ENCODE data around the gene KLF7.
A peak's percentile ranks its signal among the peaks of the same experiment; 100 is the strongest.

Gene KLF7

DNA sequence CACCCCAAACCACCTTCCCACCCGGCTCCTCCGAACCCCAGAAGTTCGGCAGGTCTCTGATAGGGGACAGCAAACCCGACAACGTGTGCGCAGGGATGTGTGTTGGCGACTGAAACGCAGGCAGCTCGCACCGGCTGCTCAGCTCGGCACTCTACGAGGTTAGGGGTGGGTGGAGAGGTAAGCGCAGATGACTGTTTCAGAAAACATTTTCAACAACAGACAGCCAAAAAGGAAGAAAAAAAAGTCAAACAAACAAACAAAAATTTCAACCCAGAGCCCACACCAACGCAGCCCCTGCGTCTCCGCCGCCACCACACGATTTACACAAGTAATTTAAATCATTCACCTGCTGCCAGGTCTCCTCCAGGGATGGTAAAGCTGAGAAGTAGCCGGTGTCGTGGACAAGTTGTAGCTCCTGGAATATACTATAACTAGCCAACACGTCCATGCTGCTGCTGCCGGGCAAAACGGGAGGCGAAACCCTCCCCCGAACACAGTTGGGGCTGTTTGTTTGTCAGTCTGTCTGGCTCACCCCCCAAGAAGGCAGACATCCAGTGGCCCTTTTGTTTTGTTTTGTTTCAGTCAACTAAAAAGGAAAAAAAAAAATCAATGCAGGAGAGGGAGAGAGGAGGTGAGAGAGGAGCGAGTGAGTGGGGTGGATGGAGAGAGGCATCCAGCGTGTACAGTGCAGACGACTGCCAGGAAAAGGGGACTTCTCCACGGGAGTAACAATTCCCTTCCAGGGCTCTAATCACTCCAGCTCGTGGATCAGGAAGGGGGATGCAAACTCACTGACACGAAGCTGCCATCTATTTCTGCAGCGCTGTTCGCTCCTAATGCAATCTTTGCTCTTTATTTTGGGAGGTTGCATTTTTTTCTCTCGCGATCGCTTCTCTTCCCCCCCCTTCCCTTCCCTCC is at the start of gene KLF7:
TSS of gene KLF7 (minus strand) at position 828 of the 918 bp plus-strand sequence. CDS start at position 448, 380 bp downstream.
- peak; percentile 73 for DNase-seq (ENCODE audit: low read depth, low spot score)

DNA sequence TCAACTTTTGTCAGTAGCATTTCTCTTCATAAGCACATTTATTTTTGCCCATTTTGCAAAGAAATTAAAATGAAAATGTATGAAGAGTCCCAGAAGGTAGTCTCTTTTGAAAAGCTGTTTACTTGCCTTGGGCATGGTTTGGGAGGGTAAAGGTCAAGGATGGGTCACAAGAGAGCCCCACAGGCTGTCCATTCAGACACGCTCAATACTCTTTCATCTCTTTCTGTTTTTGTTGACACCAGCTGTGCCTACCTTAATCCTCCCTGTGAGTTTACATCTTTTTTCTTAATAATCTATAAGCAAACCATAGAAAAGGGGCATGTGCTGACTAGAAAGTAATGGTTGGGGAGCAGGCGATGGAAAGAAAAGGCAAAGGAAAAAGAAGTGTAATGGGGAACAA is 49.6 kb upstream of the KLF7 start:
- no peak for DNase-seq (ENCODE audit: low read depth, low spot score)

DNA sequence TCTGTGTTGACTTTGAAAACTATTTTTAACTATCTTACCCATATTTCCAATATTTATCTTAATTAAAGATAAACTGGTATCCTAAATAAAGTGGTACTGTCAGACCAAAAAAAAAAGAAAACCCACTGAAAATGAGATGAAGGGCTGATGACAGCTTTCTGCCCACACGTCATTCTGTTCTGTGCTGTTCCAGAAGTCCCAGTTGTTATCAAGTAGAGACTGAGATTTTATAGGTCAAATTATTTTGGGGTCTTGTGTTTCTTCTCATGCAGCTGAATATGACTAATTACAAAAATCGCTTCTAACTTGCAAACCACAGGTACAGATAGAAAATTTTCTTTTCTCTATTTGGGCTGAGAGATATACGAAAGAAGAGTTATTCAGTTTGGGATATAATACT is 48.7 kb upstream of the KLF7 start:
- DNase-seq (ENCODE audit: low read depth, low spot score) = no peak

DNA sequence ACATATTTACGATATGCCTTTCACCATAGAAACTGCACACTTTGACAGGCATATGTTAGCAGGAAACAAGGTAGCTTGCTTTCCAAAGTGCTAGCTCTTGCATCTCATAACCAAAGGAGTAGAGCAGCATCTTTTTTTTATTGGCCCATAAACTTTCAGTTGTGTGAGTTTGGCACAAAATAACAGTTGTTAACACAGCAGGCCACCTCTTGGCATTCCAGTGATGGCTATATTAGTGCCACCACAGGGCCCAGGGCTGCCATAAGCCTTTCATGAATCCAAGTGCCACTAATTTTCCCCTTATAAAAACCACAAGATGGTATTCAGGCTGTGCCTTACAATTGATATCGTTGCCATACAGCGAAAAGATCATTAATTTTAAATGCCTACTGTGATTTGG is 40.3 kb upstream of the KLF7 start:
- DNase-seq (ENCODE audit: low read depth, low spot score) = no peak

DNA sequence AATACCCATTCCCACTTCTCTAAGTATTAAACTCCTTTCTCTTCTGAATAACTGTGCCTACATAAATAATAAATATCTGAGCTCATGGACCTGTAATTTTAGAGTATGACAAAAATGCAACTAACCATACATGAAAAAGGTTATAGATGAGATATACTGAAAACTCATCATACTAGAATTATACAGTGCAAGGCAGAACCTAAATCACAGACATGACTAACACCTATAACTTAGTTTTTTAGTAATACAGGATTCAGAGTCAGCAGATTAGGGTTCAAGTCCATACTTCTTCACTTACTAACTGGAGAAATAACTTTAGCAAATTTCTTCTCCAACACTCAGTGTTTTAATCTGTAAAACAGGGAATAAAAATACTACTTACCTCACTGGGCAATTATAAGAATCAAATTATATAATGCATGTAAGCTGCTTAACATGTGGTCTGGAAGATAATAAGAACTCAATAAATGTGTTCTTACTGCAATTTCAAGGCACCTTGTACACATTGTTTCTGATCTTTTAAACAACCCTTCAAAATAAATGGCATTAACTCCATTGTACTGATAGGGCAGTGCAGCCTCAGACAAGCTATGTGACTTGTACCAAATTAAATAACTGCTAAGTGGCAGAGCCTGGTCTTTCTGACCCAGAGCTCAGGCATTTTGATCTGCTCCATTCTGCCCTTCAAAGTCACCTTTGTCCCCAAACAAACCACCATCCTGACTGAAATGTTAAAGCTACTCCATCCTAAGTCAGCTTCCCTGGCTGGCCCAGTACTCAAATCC is 39.6 kb upstream of the KLF7 start:
- no peak for DNase-seq (ENCODE audit: low read depth, low spot score)

DNA sequence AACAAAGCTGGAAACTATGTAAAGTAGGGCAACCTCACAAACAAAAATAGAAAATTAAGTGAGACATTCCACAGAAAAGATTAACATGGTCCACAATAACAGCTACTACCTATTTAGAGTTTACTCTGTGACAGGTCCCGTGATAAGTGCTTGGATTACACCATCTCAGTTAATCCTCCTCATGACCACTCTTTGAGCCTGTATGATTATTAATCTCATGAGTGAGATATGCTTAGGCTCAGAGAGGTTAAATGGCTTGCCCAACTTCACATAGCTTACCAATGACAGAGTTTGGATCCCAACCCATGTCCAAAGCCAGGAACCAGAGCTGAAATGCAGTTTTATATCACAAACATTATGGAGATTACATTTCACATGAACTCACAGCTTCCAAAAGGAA is 37.3 kb upstream of the KLF7 start:
- no peak for DNase-seq (ENCODE audit: low read depth, low spot score)

DNA sequence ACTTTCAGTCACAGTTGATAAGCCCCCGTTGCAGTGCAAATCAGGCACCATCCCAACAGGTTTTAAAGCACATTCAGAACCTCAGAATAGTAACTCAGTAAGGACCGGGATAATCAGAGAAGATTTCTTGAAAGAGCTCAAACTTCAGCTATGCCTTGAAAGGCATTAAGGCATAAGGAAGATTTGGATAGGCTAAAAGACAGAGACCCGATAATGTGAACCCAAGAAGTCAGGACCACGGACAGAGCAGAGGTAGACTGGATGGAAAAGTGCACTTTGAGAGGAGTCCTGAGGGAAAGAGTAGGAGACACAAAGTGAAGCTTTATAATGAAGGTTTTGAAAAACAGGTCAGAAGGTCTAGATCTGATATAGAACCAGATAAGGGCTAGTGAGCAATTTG is 36.9 kb upstream of the KLF7 start:
- peak; percentile 73 for DNase-seq (ENCODE audit: low read depth, low spot score)

DNA sequence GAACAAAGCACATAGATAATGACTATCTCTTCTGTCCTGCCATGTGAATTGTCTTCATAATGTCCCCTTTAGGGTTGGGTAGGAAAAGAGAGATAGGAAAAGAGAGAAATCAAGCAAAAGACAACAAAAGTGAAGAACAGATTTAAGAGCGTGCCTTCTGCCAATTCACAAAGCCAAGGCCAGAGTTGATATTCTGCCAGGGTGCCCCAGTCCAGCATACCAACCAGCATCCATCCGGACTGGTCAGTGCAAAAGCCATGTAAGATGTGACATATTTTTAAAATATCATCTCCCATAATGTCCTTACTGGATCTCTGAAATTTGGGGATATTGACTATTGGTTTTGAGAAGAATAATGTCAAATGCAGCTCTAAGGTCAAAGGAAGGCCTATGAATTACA is 35.7 kb upstream of the KLF7 start:
- no peak for DNase-seq (ENCODE audit: low read depth, low spot score)

DNA sequence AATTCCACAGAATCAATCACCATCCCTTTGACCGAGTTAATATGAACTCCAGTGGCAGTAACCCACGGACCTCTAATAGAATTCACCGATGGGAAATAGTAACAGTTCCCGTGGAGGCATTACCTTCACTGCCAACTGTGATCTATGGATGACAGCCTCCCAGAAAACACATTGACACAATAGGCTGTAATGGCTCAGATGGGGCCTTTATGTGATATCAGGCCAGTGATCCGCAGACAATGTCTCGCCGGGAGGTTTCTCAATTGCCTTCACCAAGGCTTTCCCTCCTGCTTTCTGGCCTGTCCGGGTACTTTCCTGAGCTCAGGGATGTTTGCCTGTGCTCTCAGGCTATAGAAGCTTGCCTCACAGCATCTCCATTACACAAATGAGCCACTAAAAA is 34.4 kb upstream of the KLF7 start:
- no peak for DNase-seq (ENCODE audit: low read depth, low spot score)

DNA sequence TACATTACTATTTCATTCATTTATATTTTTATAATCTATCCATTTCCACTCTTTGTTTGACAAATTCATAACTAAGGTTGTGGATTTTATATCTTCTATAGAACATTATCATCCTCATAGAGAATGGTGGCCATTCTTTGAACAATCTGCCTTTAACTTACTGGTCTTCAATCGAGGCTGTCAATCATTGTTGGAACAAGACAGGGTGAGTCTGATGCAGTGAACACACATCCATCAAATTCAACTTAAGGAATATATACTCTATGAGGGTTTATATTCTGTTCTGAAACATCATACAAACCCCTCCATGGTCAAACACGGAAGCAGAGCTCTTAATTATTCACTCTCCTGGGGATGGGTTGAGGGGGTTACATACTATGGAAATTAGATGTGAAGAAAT is 28.3 kb upstream of the KLF7 start:
- no peak for DNase-seq (ENCODE audit: low read depth, low spot score)

DNA sequence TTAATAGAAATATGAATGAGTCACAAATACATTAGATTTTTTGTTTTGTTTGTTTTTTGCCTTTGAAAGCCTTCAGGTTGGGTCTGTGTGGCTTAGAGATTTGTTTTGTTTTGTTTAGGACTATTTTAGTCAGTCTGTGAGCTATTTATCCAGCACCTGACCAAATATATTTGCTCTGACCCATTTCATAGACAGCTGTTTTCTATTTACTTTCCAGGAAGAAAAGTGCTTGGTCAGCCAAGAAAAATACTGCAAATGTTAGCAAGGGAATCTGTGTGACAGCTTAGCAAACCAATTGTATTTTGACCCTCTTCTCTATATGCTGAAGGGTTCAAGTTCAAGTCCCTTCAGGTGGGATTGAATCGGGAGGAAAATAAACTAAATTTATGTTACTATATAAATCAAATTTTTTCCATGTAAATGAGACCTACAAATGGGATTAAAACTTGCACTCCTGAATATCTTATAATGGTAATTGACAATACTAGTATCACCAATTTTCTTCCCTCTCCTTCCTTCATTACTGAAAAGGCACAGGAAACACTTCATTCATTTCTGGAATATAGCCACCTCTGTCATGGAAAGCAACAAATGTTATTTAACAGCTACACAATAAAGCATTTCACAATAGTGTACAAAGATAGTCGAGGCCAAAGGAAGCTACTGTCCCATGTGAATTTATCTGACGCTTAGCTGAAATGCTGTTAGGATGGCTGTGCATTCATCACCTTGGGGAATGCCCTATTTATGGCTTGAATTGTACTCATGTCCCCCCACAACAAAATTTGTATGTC is 23.1 kb upstream of the KLF7 start:
- DNase-seq (ENCODE audit: low read depth, low spot score) = peak; percentile 37

DNA sequence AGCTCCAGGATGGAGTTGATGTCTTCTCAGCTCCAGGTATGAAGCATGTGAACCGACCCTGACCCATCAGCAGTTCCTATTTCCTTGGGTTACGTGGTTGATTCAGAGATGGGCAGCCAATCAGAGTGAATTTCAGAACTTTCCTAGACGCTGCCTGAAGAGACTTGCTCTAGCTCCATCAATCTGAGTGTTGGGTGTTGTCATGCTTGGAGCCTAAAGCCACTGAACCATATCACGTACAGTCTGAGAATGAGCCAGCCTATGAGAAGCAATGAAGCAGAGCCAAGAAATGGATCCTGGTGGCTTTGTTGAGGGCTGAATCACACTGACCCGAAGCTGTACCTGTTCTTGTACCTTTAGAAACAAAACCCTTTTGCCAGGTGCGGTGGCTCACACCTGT is 19.6 kb upstream of the KLF7 start:
- no peak for DNase-seq (ENCODE audit: low read depth, low spot score)

DNA sequence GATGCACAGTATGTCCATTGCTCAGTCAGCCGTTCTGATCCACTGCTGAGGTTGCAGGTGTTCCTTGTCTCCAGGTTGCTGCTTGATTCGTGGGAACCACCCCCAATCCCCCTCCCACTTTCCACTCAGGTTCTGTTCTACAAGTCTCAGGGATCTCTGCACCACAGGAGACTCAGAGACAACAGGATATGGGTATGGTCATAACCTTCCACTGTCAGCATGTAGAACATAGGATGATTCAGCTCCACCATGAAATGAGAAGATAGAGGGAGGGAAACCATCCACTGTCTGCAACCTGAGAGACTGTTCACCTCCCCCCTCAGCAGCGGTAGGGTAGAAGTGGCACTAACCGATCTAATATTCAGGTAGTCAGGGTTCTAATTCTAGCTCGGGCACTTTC is 19.0 kb upstream of the KLF7 start:
- DNase-seq (ENCODE audit: low read depth, low spot score) = no peak

DNA sequence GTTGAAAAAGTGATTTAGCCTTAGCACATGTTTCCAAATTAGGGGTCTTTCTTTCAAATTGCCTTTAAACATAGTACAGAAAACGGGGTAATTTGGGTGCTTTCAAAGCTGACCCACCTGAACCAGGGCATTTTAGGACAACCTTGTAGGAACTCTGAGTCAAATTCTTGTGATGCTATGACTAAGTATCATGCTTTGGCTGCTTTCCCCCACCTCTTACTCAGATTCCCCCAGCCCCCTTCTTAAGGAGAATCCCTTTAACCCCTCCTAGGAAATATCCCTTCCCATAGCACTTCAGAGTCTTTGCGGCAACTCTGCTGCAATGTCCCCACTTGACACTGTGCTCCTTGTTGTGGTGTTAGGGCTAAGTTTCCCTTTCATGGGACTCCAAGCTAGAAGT is 18.6 kb upstream of the KLF7 start:
- DNase-seq (ENCODE audit: low read depth, low spot score) = peak; percentile 56

DNA sequence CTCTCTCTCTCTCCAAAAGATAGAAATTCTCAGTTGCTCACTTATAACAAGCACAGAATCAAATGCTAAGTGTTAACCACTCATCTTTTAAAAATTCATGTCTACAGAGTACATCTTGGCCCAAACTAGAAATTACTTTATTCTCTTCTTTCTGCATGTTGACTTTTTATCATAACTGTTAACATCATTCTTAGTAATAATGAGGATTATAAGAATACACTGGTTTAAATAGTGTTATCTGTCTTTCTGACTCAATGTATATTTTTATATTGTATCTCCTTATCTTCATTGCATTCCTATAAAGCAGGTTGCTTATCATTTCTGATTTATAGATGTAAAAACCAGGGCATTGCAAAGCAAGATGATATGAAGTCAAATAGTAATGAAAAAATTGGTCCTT is 17.8 kb upstream of the KLF7 start:
- no peak for DNase-seq (ENCODE audit: low read depth, low spot score)

DNA sequence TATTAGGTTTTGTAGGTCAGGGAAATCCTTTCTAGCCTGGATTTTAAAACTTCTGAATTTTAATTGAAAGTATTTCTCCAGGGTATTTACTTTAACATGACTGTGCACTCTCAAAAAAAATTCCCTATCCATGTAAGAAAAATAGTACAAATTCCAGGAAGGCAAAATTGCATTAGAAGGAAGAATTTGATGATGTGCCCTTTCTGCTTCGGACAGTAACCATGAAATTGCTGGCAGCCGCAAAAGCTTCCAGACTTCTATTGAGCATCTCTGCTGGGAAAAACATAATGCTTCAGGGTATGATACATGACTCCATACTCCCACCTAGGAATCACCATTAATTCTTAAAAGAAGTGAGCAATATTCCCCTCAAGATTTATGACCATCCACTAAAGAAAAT is 17.2 kb upstream of the KLF7 start:
- DNase-seq (ENCODE audit: low read depth, low spot score) = peak; percentile 18

DNA sequence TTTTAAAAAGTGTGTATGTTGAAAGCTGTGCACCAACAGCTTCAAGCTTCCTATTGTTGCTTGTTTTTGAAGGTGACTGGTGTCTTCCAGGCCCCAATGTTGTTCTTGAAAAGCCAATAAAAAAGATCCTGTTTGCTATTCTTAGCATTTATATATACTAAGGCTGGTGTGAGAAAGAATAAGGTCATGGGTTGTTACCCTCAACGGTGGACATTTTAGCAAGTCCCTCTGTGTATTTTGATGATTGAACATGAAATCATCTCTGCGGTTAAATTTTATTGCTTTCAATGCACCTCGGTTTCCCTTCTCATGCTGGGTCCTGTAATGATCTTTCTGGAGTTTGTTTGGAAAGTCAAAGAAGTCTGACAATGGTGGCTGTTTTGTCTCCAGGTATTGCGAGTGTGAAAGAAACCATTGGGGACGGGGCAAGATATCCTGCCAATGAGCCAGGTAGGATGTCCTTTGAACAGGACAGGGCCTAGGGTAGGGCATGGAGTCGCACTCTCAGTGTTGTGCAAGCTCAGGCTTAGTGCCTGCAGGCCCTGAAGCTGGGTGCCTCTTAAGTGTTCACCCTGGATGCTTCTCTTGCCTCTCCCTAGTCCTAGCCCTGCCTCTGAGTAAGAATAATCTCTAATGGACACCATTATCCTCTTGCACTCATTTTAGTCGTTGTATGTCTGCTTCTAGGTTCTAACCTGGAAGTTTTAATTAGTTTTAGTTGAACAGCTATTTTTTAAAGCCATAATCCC is 16.0 kb upstream of the KLF7 start:
- no peak for DNase-seq (ENCODE audit: low read depth, low spot score)

DNA sequence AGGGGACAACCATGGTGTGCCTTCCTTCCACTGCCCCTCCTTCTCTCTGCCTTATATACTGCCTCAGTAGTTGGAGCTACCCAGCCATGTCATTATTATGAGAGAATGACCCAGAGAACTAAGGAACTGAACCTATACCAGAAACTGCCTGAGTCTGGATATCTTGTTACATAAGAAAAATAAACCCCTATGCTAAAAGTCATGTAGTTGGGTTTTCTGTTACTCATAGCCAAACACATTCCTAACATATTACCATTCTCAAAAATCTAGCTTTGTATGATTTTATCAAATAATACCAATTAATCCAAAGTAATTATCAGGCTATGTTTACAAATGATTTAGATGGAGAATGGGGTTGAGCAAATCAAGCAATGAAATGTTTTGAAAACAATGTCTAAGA is 15.0 kb upstream of the KLF7 start:
- DNase-seq (ENCODE audit: low read depth, low spot score) = no peak

DNA sequence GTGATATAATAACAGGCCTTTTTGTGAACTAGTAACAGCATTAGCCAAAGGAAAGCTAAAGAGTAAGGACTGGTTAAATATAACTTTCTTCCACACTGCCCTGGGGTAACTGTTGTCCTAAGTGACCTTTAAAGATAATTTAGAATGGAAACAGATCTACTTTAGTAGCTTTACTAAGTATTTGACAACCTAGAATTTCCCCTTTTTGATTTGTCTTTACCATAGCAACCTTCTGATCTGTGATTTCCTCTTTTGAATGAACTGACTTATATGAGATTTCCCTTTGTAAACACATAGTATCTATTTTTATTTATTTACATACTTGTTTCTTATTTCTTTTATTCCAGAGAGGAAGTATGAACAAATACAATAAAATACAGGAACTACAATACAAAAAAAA is 10.5 kb upstream of the KLF7 start:
- no peak for DNase-seq (ENCODE audit: low read depth, low spot score)

DNA sequence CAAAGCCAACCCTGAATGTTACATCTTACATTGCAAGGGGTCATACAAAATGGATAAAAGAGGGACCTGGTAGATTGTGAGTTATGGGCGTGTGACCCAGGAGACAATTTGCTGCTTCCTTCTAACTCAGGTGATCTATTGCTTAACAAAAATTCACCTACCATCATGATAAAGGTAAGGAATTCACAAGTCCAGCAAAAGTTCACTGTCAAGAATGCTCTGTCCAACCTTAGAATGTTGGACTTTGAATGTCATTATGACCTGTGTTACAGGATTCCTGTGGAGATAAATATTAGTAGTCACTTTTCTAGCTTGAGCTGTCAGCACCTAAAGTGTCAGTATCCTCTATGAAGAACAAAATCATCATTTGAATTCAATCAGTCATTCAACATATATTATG is 7.9 kb upstream of the KLF7 start:
- DNase-seq (ENCODE audit: low read depth, low spot score) = no peak
